Gastroesophageal sphincter (tissue), 4 donors: ENCODE data around the gene FGF1. TPM values are rescaled to one million over a fixed set of nuclear protein-coding genes. Genes with fewer than 3 reads are reported as not detected.

Source experiments
- ATAC-seq: fragments of 150-250 bp; one replicate; pipeline ENCODE4 v1.9.1; 2016; ENCODE audit warnings: mild to moderate bottlenecking, moderate library complexity
- H3K27ac ChIP-seq, 4 donors: fragments of 200-600 bp; sonication (generic) in 3 of 4; 1 replicate in 3 of 4; 2 replicates in 1 of 4; pipeline ENCODE4 v1.5.1; 2016 to 2019
- H3K27me3 ChIP-seq: fragments of 200-600 bp; sonication (generic); one replicate; pipeline ENCODE4 v1.5.1; 2019
- H3K36me3 ChIP-seq, 2 donors: fragments of 200-600 bp; sonication (generic); one replicate each; pipeline ENCODE4 v1.5.1; 2019; ENCODE audit warnings: control low read depth in 1 of 2
- H3K4me1 ChIP-seq, 3 donors: fragments of 200-600 bp; sonication (generic); 1 replicate in 2 of 3; 2 replicates in 1 of 3; pipeline ENCODE4 v1.5.1; 2016 to 2019; ENCODE audit warnings: control low read depth in 2 of 3
- H3K4me3 ChIP-seq, 2 donors: fragments of 200-600 bp; sonication (generic); one replicate each; pipeline ENCODE4 v1.5.1; 2019; ENCODE audit warnings: mild to moderate bottlenecking in 1 of 2, moderate library complexity in 1 of 2
- H3K9me3 ChIP-seq, 3 donors: fragments of 200-600 bp; sonication (generic); one replicate each; pipeline ENCODE4 v1.5.1; 2017 to 2019; ENCODE audit warnings: control low read depth in 2 of 3
- EP300 ChIP-seq: sonication (generic); formaldehyde crosslinking; IDR thresholded peaks from one replicate; pipeline ENCODE4 v1.6.1; 2017; ENCODE audit warnings: antibody characterized with exemption, mild to moderate bottlenecking
- POLR2A ChIP-seq, 2 donors: fragments of 450-650 bp; IDR thresholded peaks; one replicate each; pipeline ENCODE4 v1.6.1; 2017; ENCODE audit warnings: antibody characterized with exemption in 2 of 2, mild to moderate bottlenecking in 2 of 2, moderate library complexity in 1 of 2
- POLR2AphosphoS5 ChIP-seq: sonication (generic); formaldehyde crosslinking; IDR thresholded peaks from one replicate; pipeline ENCODE4 v1.6.1; 2017; ENCODE audit warnings: antibody characterized with exemption
- WGBS, 2 donors: methylation state at CpG; one replicate each; pipeline ENCODE4 v1.1.5; 2018; ENCODE audit warnings: low coverage in 1 of 2; 5-methylcytosine and 5-hydroxymethylcytosine counted together
- total RNA-seq, 4 donors: library from RNA; depleted of rRNA; stranded (reverse); fragments of >200 nt; gene quantifications; one replicate each; pipeline ENCODE4 v1.1.0, GENCODE V29; 2016
- TF ChIP-seq, protein P1 (sequence below), 4 experiments: fragments of 200-600 bp in 2 of 4; fragments of 450-650 bp in 2 of 4; sonication (generic) in 1 of 4; IDR thresholded peaks; one replicate each; pipeline ENCODE4 v1.5.1; 2017 to 2019; ENCODE audit warnings: antibody characterized with exemption in 4 of 4, mild to moderate bottlenecking in 2 of 4, moderate library complexity in 2 of 4

The FGF1 gene
- total RNA-seq, 4 donors from 2014 or later: 0.16 to 4.2 (median 2.9) TPM

DNA sequence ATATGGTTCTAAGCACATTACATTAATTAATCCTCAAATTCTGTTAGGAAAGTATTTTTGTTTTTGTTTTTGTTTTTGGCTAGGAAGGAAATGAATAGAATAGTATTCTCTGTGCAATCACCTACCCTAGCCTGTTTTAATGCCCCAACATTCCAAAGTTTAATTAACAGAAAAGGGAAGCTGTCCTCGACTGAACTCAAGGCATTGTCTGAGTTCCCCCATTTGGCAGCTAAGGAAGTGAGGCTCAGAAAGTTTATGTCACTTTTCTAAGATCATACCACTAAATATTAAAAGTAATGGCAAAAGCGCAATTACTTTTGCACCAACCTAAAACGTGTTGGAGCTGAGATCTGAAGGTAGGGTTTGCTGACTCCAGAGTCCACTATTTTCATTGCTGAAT is 59.8 kb downstream of the FGF1 start:
- Histone ChIP-seq H3K27ac (peak overlapping the region in 2 of 4 donors; percentile 36 to 55), H3K27me3 (no peaks in the 10 kb centered on the region), H3K4me1 (peaks cover 2 to 19% (median 4%) of the 10 kb centered on the region in 3 donors), H3K9me3 (no peaks in the 10 kb centered on the region), H3K4me3 (no peak overlapping the region), H3K36me3 (no peaks in the 10 kb centered on the region)
- no peak for TF ChIP-seq POLR2AphosphoS5
- no peak for TF ChIP-seq POLR2A (IDR thresholded peaks at IDR 0.05)
- TF ChIP-seq EP300: no peak
- TF ChIP-seq, protein P1, sequence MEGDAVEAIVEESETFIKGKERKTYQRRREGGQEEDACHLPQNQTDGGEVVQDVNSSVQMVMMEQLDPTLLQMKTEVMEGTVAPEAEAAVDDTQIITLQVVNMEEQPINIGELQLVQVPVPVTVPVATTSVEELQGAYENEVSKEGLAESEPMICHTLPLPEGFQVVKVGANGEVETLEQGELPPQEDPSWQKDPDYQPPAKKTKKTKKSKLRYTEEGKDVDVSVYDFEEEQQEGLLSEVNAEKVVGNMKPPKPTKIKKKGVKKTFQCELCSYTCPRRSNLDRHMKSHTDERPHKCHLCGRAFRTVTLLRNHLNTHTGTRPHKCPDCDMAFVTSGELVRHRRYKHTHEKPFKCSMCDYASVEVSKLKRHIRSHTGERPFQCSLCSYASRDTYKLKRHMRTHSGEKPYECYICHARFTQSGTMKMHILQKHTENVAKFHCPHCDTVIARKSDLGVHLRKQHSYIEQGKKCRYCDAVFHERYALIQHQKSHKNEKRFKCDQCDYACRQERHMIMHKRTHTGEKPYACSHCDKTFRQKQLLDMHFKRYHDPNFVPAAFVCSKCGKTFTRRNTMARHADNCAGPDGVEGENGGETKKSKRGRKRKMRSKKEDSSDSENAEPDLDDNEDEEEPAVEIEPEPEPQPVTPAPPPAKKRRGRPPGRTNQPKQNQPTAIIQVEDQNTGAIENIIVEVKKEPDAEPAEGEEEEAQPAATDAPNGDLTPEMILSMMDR (IDR thresholded peaks at IDR 0.05): no peak
- ATAC-seq: no peak
- WGBS, 2 donors: 43 to 54% methylated on average over 2 to 3 of the region's 3 CpGs

DNA sequence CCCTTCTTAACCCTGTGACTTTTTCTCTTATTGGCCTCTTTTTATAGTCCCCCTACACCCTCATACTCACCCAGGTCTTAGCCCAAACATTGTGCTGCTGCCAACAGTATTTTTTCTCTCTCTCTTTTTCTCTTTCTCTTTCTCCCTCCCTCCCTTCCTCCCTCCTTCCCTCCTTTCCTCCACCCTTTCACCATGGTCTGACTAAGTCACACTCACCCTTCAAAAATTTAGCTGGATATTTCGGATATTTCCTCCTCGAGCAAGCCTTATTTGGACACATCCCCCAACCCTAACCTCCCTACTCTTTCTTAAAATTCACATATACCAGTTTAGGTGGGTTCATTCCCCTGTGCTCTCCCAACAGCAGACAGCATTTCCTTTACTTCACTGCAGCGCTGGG is 64.7 kb downstream of the FGF1 start:
- no peak for TF ChIP-seq POLR2AphosphoS5
- no peak for TF ChIP-seq POLR2A (IDR thresholded peaks at IDR 0.05)
- Histone ChIP-seq H3K27ac (no peak overlapping the region), H3K36me3 (no peaks in the 10 kb centered on the region), H3K9me3 (no peaks in the 10 kb centered on the region), H3K4me3 (no peak overlapping the region), H3K27me3 (no peaks in the 10 kb centered on the region), H3K4me1 (peaks cover 2 to 17% (median 4%) of the 10 kb centered on the region in 3 donors)
- WGBS, 2 donors: 50 to 78% methylated on average over 3 of the region's 3 CpGs
- no peak for ATAC-seq

DNA sequence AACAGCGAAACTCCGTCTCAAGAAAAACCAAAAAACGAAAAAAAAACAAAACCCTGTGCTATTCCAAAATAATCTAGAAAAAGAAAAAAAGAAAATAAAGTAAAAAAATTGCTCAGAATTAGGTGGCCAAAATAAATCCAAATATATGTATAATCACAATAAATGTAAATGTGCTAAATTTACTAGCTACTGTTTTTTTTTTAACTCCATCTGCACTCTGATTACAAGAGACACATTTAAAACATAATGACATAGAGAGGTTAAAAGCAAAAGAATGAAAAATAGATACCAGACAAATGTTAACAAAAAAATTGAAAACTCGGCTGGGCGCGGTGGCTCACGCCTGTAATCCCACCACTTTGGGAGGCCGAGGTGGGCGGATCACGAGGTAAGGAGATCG is 66.1 kb downstream of the FGF1 start:
- WGBS, 2 donors: 86 to 100% methylated on average over 1 to 11 of the region's 11 CpGs
- H3K9me3 ChIP-seq: no peaks in the 10 kb centered on the region
- no peak overlapping the region for H3K27ac ChIP-seq
- no peak for ATAC-seq
- H3K36me3 ChIP-seq: no peaks in the 10 kb centered on the region
- TF ChIP-seq, protein P1 (IDR thresholded peaks at IDR 0.05): no peak
- TF ChIP-seq POLR2AphosphoS5 (no peak), POLR2A (IDR thresholded peaks at IDR 0.05) (no peak)
- no peaks in the 10 kb centered on the region for H3K27me3 ChIP-seq
- H3K4me3 ChIP-seq: no peak overlapping the region
- H3K4me1 ChIP-seq: peaks cover 0 to 3% (median 0%) of the 10 kb centered on the region in 3 donors

DNA sequence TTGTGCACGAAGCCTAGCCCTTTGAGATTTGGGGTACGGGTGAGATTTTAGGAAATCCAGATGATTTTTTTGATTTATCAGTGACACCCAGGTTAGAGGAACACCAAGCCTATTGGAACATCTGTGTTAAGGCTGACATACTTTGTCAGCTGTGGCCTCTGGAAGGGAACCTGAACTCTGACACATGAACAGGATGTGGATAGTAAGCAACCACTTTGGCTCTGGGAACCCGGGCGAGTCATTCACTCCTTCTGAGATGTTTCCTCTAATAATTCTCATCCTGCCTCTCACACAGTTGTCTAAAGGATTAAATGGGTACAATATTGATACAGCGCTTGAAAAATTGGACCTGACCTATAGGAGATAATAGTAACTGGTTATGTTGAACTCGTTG is 67.8 kb downstream of the FGF1 start:
- Histone ChIP-seq H3K4me1 (no peaks in the 10 kb centered on the region), H3K4me3 (no peak overlapping the region), H3K27me3 (no peaks in the 10 kb centered on the region), H3K9me3 (no peaks in the 10 kb centered on the region), H3K27ac (no peak overlapping the region), H3K36me3 (no peaks in the 10 kb centered on the region)
- TF ChIP-seq POLR2A (IDR thresholded peaks at IDR 0.05) (no peak), EP300 (no peak), POLR2AphosphoS5 (no peak)
- TF ChIP-seq, protein P1 (IDR thresholded peaks at IDR 0.05): no peak
- 67 to 76% methylated on average over 5 to 6 of the region's 6 CpGs for WGBS, 2 donors
- ATAC-seq: no peak

DNA sequence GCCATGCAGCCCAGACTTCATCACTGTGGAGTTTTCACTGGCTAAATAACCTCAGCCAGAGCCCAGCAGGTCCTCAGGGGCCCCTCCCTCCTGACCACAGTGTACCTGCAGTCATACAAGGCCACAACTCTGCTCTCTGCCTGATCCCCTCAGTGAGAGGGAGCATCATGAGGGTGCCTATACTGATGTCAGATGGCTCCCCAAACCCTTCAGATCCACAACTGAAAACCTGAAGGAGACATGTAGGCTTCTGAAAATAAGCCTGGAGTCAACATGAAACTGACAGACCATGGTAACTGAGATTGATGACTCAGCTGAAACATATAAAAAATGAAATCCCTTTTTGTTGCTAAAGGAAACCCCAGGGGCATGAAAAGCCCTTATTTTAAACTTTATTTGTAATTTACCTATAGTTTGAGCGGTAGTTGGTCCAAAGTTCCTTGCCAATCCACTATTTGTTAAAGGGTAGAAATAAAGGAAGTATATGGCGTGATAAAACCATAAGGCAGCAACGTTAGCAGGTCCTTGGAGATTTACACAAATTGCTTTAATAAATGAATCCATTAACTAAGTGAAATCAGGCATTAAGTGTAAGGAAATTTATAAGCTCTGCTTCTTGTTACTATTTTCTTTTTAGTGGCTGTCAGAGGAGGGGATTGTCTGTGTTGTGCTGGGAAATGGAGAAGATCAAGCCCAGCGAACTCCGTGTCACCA is 68.3 kb downstream of the FGF1 start:
- no peak overlapping the region for H3K27ac ChIP-seq
- H3K27me3 ChIP-seq: no peaks in the 10 kb centered on the region
- H3K4me3 ChIP-seq: no peak overlapping the region
- ATAC-seq: no peak
- WGBS, 2 donors: 84 to 88% methylated on average over 5 of the region's 5 CpGs
- no peaks in the 10 kb centered on the region for H3K36me3 ChIP-seq
- H3K4me1 ChIP-seq: no peaks in the 10 kb centered on the region
- H3K9me3 ChIP-seq: no peaks in the 10 kb centered on the region
- TF ChIP-seq POLR2AphosphoS5 (no peak), POLR2A (IDR thresholded peaks at IDR 0.05) (no peak), EP300 (no peak)
- TF ChIP-seq, protein P1 (IDR thresholded peaks at IDR 0.05): no peak
